Metanephros (tissue), 2 donors: ENCODE results near the gene IGSF10. TPM values are rescaled to one million over a fixed set of nuclear protein-coding genes. Genes with fewer than 3 reads are reported as not detected.

ENCODE experiments used
- small RNA-seq: library from RNA; depleted of rRNA; stranded (forward); fragments of <200 nt; gene quantifications from one replicate; pipeline ENCODE3, GENCODE V24; 2014; ENCODE audit warnings: low replicate concordance
- total RNA-seq: library from RNA; depleted of rRNA; stranded (reverse); fragments of >200 nt; gene quantifications from one replicate; pipeline ENCODE4 v1.2.3, GENCODE V29; 2014

Gene IGSF10, protein sequence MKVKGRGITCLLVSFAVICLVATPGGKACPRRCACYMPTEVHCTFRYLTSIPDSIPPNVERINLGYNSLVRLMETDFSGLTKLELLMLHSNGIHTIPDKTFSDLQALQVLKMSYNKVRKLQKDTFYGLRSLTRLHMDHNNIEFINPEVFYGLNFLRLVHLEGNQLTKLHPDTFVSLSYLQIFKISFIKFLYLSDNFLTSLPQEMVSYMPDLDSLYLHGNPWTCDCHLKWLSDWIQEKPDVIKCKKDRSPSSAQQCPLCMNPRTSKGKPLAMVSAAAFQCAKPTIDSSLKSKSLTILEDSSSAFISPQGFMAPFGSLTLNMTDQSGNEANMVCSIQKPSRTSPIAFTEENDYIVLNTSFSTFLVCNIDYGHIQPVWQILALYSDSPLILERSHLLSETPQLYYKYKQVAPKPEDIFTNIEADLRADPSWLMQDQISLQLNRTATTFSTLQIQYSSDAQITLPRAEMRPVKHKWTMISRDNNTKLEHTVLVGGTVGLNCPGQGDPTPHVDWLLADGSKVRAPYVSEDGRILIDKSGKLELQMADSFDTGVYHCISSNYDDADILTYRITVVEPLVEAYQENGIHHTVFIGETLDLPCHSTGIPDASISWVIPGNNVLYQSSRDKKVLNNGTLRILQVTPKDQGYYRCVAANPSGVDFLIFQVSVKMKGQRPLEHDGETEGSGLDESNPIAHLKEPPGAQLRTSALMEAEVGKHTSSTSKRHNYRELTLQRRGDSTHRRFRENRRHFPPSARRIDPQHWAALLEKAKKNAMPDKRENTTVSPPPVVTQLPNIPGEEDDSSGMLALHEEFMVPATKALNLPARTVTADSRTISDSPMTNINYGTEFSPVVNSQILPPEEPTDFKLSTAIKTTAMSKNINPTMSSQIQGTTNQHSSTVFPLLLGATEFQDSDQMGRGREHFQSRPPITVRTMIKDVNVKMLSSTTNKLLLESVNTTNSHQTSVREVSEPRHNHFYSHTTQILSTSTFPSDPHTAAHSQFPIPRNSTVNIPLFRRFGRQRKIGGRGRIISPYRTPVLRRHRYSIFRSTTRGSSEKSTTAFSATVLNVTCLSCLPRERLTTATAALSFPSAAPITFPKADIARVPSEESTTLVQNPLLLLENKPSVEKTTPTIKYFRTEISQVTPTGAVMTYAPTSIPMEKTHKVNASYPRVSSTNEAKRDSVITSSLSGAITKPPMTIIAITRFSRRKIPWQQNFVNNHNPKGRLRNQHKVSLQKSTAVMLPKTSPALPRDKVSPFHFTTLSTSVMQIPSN (N-terminal part only)
- total RNA-seq, result 2.5 TPM

DNA sequence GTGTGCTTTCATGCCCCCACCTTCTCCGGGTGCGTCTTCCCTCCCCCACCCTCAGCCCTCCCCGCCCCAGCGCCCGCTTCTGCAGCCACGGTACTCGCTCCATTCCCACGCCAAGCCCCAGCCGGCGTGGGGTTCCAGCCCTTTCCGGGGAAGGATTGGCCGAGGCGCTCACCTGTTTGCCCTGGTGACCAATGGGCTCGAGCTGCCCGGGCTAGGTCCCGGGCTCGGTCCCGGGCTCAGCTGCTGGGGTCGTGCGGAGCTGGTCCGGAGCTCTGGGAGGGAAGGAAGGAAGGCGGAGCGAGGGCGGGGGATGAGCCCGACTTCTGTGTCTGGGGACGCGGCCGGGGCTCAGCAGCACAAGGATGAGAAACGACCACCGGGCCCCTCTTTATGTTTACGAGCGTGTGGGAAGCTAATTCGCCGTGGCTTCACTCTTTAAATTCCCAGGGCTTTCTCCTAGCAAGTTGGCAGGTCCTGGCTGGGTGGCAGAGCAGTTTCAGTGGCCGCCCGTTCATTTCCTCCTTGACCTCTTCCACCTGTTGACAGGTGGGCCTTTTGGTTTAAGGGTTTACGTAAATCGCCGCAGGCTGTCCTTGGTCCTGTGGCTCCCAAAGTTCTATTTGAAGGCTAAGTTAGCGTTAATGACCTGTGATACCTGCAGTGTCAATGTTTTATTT is at the start of gene IGSF10:
TSS of gene IGSF10 (minus strand) at position 288 of the 677 bp plus-strand sequence. CDS start 2,352 bp downstream, outside the sequence.

Small RNAs within 50 kb of the gene (small RNA-seq; reads per million reads assigned to genes)
- gene AC117454.1, result not detected

Other genes with a start within 250 kb of the IGSF10 start
- 1.1 TPM for gene P2RY14, start 182.5 kb downstream of the IGSF10 start, total RNA-seq
- gene GPR87, start 144.2 kb downstream of the IGSF10 start, total RNA-seq, result 0.12 TPM
- 1.2 TPM for gene P2RY13, start 131.5 kb downstream of the IGSF10 start, total RNA-seq
- gene P2RY12, start 76.3 kb downstream of the IGSF10 start, total RNA-seq, result 2.5 TPM